DOHH2 (cell line): ENCODE data around the gene SEC31A.

Source experiments
- H3F3A ChIP-seq: fragments of 200-600 bp; sonication (generic), shearing (Covaris generic); 2 replicates; pipeline ENCODE4 v1.6.0; 2016; ENCODE audit warnings: antibody characterized with exemption, mild to moderate bottlenecking; ENCODE audit not compliant: control insufficient read depth, insufficient read depth
- H3K27ac ChIP-seq: fragments of 200-600 bp; sonication (generic); 2 replicates; pipeline ENCODE4 v1.5.1; 2014; ENCODE audit warnings: low read depth, mild to moderate bottlenecking, low read length, moderate library complexity
- H3K27me3 ChIP-seq: fragments of 200-600 bp; sonication (generic); 2 replicates; pipeline ENCODE4 v1.6.1; 2014; ENCODE audit warnings: mild to moderate bottlenecking, low read length, mixed read lengths; ENCODE audit not compliant: control insufficient read depth
- H3K36me3 ChIP-seq: fragments of 200-600 bp; sonication (generic); 2 replicates; pipeline ENCODE4 v1.6.1; 2014; ENCODE audit warnings: mild to moderate bottlenecking, low read length, moderate library complexity, mixed read lengths; ENCODE audit not compliant: control insufficient read depth
- H3K4me1 ChIP-seq: fragments of 200-600 bp; sonication (generic); 2 replicates; pipeline ENCODE4 v1.6.1; 2014; ENCODE audit warnings: mild to moderate bottlenecking, low read length, mixed read lengths; ENCODE audit not compliant: control insufficient read depth
- H3K4me2 ChIP-seq: fragments of 200-600 bp; sonication (generic); 2 replicates; pipeline ENCODE4 v1.6.0; 2014; ENCODE audit warnings: mild to moderate bottlenecking, low read length, moderate library complexity
- H3K4me3 ChIP-seq: fragments of 200-600 bp; sonication (generic); 2 replicates; pipeline ENCODE4 v1.5.1; 2014; ENCODE audit warnings: mild to moderate bottlenecking, low read length, mixed read lengths
- H3K79me2 ChIP-seq: fragments of 200-600 bp; sonication (generic); 2 replicates; pipeline ENCODE4 v1.6.1; 2014; ENCODE audit warnings: mild to moderate bottlenecking, low read length, mixed read lengths; ENCODE audit not compliant: control insufficient read depth
- H3K9me2 ChIP-seq: fragments of 200-600 bp; sonication (generic); replicated peaks from 2 replicates; pipeline ENCODE4 v1.6.1; 2014; ENCODE audit warnings: mild to moderate bottlenecking, low read length, mixed read lengths; ENCODE audit not compliant: control insufficient read depth
- H3K9me3 ChIP-seq: fragments of 200-600 bp; sonication (generic); 2 replicates; pipeline ENCODE4 v1.6.1; 2014; ENCODE audit warnings: antibody characterized with exemption, low read length, mixed read lengths; ENCODE audit not compliant: control insufficient read depth, insufficient read depth
- H4K20me1 ChIP-seq: fragments of 200-600 bp; sonication (generic); 2 replicates; pipeline ENCODE4 v1.6.0; 2014; ENCODE audit warnings: low read depth, mild to moderate bottlenecking, antibody characterized with exemption, low read length, moderate library complexity; ENCODE audit not compliant: control insufficient read depth, insufficient read depth
- CTCF ChIP-seq: fragments of 200-600 bp; sonication (generic); IDR thresholded peaks from one replicate; pipeline ENCODE4 v1.5.1; 2014; ENCODE audit warnings: antibody characterized with exemption, mild to moderate bottlenecking, low read depth, low read length; ENCODE audit not compliant: poor library complexity, severe bottlenecking
- EZH2phosphoT487 ChIP-seq: fragments of 200-600 bp; sonication (generic); IDR thresholded peaks from 2 replicates; pipeline ENCODE4 v1.6.1; 2017; ENCODE audit warnings: borderline replicate concordance, mild to moderate bottlenecking, antibody characterized with exemption, low read length, moderate library complexity, mixed read lengths

Gene SEC31A

GRCh38 chr4:82890901-82891706 is at the start of gene SEC31A:
Gene SEC31A (minus strand): TSS chr4:82891153. CDS start chr4:82881936, 9,217 bp downstream.
- Histone ChIP-seq H3K27ac (peak within 1 kb of the TSS; percentile 72), H3K9me2 (no peaks in the 10 kb centered on the region), H3K4me3 (peak within 1 kb of the TSS; percentile 79), H3K9me3 (no peaks in the 10 kb centered on the region), H3K36me3 (peaks cover 42% of the 10 kb centered on the region), H3K4me1 (peaks cover 49% of the 10 kb centered on the region), H4K20me1 (peaks cover 5% of the 10 kb centered on the region; the same call in 1 of the 2 replicates), H3K79me2 (peaks cover 84% of the 10 kb centered on the region), H3K4me2 (peak within 1 kb of the TSS; percentile 81), H3F3A (peaks cover 45% of the 10 kb centered on the region), H3K27me3 (no peaks in the 10 kb centered on the region)
- peak; percentile 37 for TF ChIP-seq CTCF
- TF ChIP-seq EZH2phosphoT487 = no peak

- Histone ChIP-seq H3K36me3 (peaks cover 57% of the 10 kb centered on the region), H3K9me2 (no peaks in the 10 kb centered on the region), H3F3A (no peaks in the 10 kb centered on the region; the same call in 1 of the 2 replicates), H3K9me3 (no peaks in the 10 kb centered on the region), H3K79me2 (no peaks in the 10 kb centered on the region), H3K4me1 (no peaks in the 10 kb centered on the region), H3K27me3 (no peaks in the 10 kb centered on the region), H3K4me2 (no peak overlapping the region), H3K4me3 (no peak overlapping the region), H3K27ac (no peak overlapping the region), H4K20me1 (no peaks in the 10 kb centered on the region)
- TF ChIP-seq EZH2phosphoT487 (no peak), CTCF (no peak)
Observed at GRCh38 chr4:82939414-82939813, 48.5 kb upstream of the SEC31A start.

- Histone ChIP-seq H3F3A (0 out of 2 replicates have a peak, but pooled peaks cover 2% of the 10 kb centered on the region), H3K9me2 (no peaks in the 10 kb centered on the region), H3K9me3 (no peaks in the 10 kb centered on the region), H4K20me1 (no peaks in the 10 kb centered on the region), H3K4me3 (no peak overlapping the region), H3K79me2 (no peaks in the 10 kb centered on the region), H3K4me1 (peaks cover 10% of the 10 kb centered on the region), H3K4me2 (no peak overlapping the region), H3K27me3 (no peaks in the 10 kb centered on the region), H3K27ac (no peak overlapping the region), H3K36me3 (peaks cover 67% of the 10 kb centered on the region)
- TF ChIP-seq EZH2phosphoT487 = no peak
Observed at GRCh38 chr4:82934441-82934840, 43.5 kb upstream of the SEC31A start.
